Skeletal muscle tissue (tissue), 4 donors: Measurements from ENCODE around the gene ZMYND11. TPM values are rescaled to one million over a fixed set of nuclear protein-coding genes. Genes with fewer than 3 reads are reported as not detected.
"Not testable (repeated sequence)": the region's sequence is repeated elsewhere in the genome, so short reads cannot be mapped to it uniquely, and the experiment has no call there.

Experiments used
- H3K27ac ChIP-seq: one replicate; pipeline ENCODE4 v1.7.0; 2013; ENCODE audit warnings: mild to moderate bottlenecking, low read depth, low read length, inconsistent platforms
- H3K27me3 ChIP-seq, 3 donors: one replicate each; pipeline ENCODE4 v1.7.0; 2013; ENCODE audit warnings: low read length in 3 of 3; ENCODE audit not compliant: control insufficient read depth in 3 of 3, insufficient read depth in 3 of 3
- H3K36me3 ChIP-seq, 3 donors: one replicate each; pipeline ENCODE4 v1.7.0; 2013; ENCODE audit warnings: low read length in 3 of 3; ENCODE audit not compliant: control insufficient read depth in 3 of 3, insufficient read depth in 3 of 3
- H3K4me1 ChIP-seq, 3 donors: one replicate each; pipeline ENCODE4 v1.7.0; 2013; ENCODE audit warnings: low read length in 3 of 3, mild to moderate bottlenecking in 3 of 3; ENCODE audit not compliant: control insufficient read depth in 3 of 3, insufficient read depth in 3 of 3
- H3K4me3 ChIP-seq, 3 donors: one replicate each; pipeline ENCODE4 v1.7.0; 2013; ENCODE audit warnings: low read length in 3 of 3
- H3K9ac ChIP-seq, 3 donors: one replicate each; pipeline ENCODE4 v1.7.0; 2013; ENCODE audit warnings: low read length in 3 of 3, mild to moderate bottlenecking in 3 of 3, moderate library complexity in 2 of 3, low read depth in 1 of 3
- H3K9me3 ChIP-seq, 3 donors: one replicate each; pipeline ENCODE4 v1.7.0; 2013; ENCODE audit warnings: low read length in 3 of 3; ENCODE audit not compliant: control insufficient read depth in 3 of 3
- total RNA-seq: library from RNA; depleted of rRNA; stranded (reverse); fragments of >200 nt; gene quantifications from one replicate; pipeline ENCODE4 v1.2.3, GENCODE V29; 2014
- donor health status: Osteomylitis.

The ZMYND11 gene
- total RNA-seq, 1 donor from 2014 or later: 35.0 TPM

DNA sequence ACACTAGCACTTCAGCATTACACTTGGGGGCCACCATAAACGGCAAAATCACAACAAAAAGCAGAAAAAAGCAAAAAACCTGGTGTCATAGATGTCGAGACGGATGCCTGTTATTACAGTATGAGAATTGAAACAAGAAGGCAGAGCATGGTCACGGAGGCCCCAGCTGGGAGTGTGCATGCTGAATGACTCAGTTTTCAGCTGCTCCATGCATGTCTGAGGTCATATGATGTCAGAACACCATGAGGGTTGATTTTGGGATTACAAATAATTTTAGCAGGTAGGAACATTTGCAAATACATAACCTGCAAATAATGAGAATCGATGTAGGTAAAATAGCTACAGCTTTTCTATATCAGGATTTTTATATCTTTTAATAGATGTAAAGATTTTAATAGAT, 19.1 kb downstream of the ZMYND11 start:
- no peak overlapping the region for H3K4me3 ChIP-seq
- H3K9me3 ChIP-seq: no peaks in the 10 kb centered on the region
- no peaks in the 10 kb centered on the region for H3K27me3 ChIP-seq
- peaks cover 0 to 8% (median 4%) of the 10 kb centered on the region in 3 donors for H3K4me1 ChIP-seq
- no peak overlapping the region for H3K9ac ChIP-seq
- no peaks in the 10 kb centered on the region for H3K36me3 ChIP-seq
- H3K27ac ChIP-seq: no peak overlapping the region

- Histone ChIP-seq H3K9ac (no peak overlapping the region), H3K36me3 (no peaks in the 10 kb centered on the region), H3K27me3 (no peaks in the 10 kb centered on the region), H3K27ac (no peak overlapping the region), H3K4me1 (peaks cover 0 to 3% (median 2%) of the 10 kb centered on the region in 3 donors), H3K9me3 (no peaks in the 10 kb centered on the region), H3K4me3 (no peak overlapping the region)
These were observed 32.1 kb downstream of the ZMYND11 start for GRCh38 chr10:167383-167782.

DNA sequence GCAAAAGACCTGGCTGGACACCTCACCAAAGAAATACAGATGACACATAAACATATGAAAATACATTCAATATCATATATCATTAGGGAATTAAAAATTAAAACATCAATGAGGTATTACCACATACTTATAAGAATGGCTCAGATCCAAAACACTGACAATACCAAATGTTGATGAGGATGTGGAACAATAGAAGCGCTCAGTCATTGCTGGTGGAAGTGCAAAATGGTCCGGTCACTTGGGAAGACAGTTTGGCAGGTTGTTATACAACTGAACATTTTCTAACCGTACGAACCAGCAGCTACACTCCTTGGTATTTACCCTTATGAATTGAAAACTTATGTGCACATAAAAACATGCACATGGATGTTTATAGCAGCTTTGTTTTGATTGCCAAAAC, 38.5 kb downstream of the ZMYND11 start:
- H3K9ac ChIP-seq: no peak overlapping the region
- H3K36me3 ChIP-seq: no peaks in the 10 kb centered on the region
- no peaks in the 10 kb centered on the region for H3K9me3 ChIP-seq
- no peak overlapping the region for H3K4me3 ChIP-seq
- no peaks in the 10 kb centered on the region for H3K27me3 ChIP-seq
- H3K4me1 ChIP-seq: no peaks in the 10 kb centered on the region
- no peak overlapping the region for H3K27ac ChIP-seq

GRCh38 chr10:176677-177076, 41.4 kb downstream of the ZMYND11 start:
- Histone ChIP-seq H3K9ac (no peak overlapping the region), H3K27ac (no peak overlapping the region), H3K27me3 (no peaks in the 10 kb centered on the region), H3K4me1 (no peaks in the 10 kb centered on the region), H3K9me3 (no peaks in the 10 kb centered on the region), H3K36me3 (peaks cover 2 to 6% (median 4%) of the 10 kb centered on the region in 3 donors), H3K4me3 (no peak overlapping the region)

DNA sequence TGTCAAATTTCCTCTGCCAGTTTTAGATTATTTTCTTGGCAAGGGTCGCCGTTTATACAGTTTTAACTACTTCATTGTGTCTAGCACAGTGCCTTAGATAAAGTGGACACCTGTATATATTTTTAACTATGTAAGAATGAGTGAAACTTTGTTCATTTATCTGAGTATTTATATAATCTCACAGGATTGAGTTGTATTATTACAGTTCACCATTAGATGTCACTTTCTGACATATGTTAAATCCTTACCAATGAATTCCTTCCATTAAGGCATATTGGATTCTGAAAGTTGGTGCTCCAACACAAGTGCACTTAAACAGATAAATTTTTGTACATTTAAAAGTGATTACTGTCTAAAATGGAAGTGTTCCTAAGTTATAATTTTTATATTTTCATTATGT, 43.0 kb downstream of the ZMYND11 start:
- Histone ChIP-seq H3K27me3 (no peaks in the 10 kb centered on the region), H3K4me3 (no peak overlapping the region), H3K9me3 (no peaks in the 10 kb centered on the region), H3K9ac (peak overlapping the region in 1 of 3 donors; percentile 34), H3K4me1 (no peaks in the 10 kb centered on the region), H3K36me3 (peaks cover 4 to 11% (median 6%) of the 10 kb centered on the region in 3 donors), H3K27ac (no peak overlapping the region)

DNA sequence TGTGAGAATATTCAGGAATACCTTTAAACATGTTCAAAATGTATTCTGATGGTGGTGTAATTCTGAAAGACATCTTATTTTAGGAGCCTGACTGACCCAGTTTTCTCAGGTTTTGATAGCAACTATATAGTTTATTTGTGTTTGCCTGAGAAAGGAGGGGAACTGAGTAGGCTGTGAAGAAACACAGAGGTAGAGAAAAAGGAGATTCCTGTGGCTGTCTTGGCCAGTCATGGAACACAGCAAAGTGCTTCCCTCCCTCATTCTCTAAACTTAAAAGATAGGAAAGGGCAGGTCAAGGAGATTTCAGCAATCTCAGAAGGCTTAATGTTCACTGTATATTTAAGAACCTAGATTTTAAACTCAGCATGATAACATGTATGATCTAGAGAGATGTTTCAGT, 43.5 kb downstream of the ZMYND11 start:
- H3K4me3 ChIP-seq: no peak overlapping the region
- peaks cover 0 to 2% (median 0%) of the 10 kb centered on the region in 3 donors for H3K9me3 ChIP-seq
- no peak overlapping the region for H3K27ac ChIP-seq
- H3K27me3 ChIP-seq: no peaks in the 10 kb centered on the region
- H3K4me1 ChIP-seq: no peaks in the 10 kb centered on the region
- peaks cover 8 to 16% (median 8%) of the 10 kb centered on the region in 3 donors for H3K36me3 ChIP-seq
- no peak overlapping the region for H3K9ac ChIP-seq

GRCh38 chr10:182441-183201, 47.4 kb downstream of the ZMYND11 start:
- Histone ChIP-seq H3K27me3 (no peaks in the 10 kb centered on the region), H3K9me3 (peaks cover 2% of the 10 kb centered on the region in 3 donors), H3K4me1 (no peaks in the 10 kb centered on the region), H3K27ac (no peak overlapping the region), H3K9ac (no peak overlapping the region), H3K36me3 (peaks cover 10 to 20% (median 11%) of the 10 kb centered on the region in 3 donors), H3K4me3 (no peak overlapping the region)

DNA sequence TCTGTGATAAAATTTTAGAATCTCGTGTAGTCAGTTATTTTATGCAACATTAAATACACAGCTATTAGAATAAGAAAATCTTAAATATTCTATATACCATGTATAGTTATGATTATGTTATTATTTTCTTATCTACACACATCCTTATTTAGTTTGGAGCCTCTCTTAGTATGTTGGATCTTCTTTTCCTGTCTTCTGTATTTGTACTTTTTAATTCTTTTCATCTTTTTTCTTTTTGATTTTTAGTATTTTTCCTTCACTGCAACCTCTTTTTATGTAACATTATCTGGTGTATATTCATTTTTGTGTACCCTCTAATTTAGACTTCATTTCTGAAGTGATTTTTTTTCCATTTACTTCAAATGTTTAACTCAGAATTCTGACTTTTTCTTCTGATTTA, 48.9 kb downstream of the ZMYND11 start:
- Histone ChIP-seq H3K27me3 (no peaks in the 10 kb centered on the region), H3K27ac (no peak overlapping the region), H3K9ac (no peak overlapping the region), H3K36me3 (peaks cover 10 to 20% (median 11%) of the 10 kb centered on the region in 3 donors), H3K9me3 (peaks cover 2% of the 10 kb centered on the region in 3 donors), H3K4me3 (no peak overlapping the region), H3K4me1 (no peaks in the 10 kb centered on the region)

DNA sequence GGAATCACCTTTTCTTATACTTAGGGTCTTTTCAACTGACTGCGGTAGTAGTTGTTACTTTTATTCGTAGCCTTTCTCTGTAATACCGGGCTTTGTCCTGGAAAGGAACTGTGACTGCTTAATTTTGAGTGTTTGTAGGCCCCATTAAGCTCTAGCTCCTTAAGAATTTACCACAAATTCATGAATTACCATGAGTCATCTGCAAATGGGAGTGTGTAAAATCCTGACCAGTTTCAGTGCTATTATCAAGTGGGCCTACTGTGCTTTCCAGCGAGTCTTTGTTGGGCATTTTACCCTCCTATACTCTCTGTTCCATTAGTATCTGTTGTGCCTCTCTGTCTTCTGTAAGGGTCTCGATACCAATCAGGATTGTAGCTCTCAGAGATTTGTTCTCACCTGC, 49.7 kb downstream of the ZMYND11 start:
- no peak overlapping the region for H3K4me3 ChIP-seq
- H3K4me1 ChIP-seq: no peaks in the 10 kb centered on the region
- H3K9ac ChIP-seq: no peak overlapping the region
- no peaks in the 10 kb centered on the region for H3K27me3 ChIP-seq
- H3K9me3 ChIP-seq: peaks cover 2% of the 10 kb centered on the region in 3 donors
- H3K36me3 ChIP-seq: peaks cover 10 to 21% (median 11%) of the 10 kb centered on the region in 3 donors
- H3K27ac ChIP-seq: no peak overlapping the region

DNA sequence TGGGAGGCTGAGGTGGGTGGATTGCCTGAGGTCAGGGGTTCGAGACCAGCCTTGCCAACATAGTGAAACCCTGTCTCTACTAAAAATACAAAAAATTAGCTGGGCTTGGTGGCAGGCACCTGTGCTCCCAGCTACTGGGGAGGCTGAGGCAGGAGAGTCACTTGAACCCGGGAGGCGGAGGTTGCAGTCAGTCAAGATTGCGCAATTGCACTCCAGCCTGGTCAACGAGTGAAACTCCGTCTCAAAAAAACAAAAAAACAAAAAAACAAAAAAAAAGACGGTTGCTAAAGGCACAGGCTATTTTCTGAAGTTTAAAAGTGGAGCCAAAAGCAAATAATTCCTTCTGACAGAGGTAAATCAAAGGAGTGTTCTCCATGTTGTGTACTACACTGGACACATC, 50.3 kb downstream of the ZMYND11 start:
- H3K27me3 ChIP-seq, H3K4me1 ChIP-seq, H3K9ac ChIP-seq, H3K4me3 ChIP-seq, H3K27ac ChIP-seq, H3K9me3 ChIP-seq: not testable (repeated sequence)
- H3K36me3 ChIP-seq: peaks cover 10 to 25% (median 11%) of the 10 kb centered on the region in 3 donors
